Measurements from ENCODE around the gene NDST4.

The NDST4 gene

GRCh38 chr4:114791976-114792375 is 321.4 kb downstream of the NDST4 start:
- peak; percentile 25 for DNase-seq (ENCODE audit: low read depth, low spot score)

DNA sequence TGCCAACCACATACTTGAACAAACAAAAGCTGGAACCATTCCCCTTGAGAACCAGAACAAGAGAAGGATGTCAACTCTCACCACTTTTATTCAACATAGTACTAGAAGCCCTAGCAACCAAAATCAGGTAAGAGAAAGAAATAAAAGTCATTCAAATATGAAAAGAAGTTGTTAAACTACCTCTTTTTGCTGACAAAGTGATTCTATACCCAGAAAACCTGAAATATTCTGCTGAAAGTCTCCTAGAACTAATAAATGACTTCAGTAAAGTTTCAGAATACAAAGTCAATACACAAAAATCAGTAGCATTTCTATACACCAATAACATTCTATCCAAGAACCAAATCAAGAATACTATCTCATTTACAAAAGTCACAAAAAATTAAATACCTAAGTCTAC is 327.9 kb downstream of the NDST4 start:
- no peak for DNase-seq (ENCODE audit: low read depth, low spot score)

- peak; percentile 3 for DNase-seq (ENCODE audit: low read depth, low spot score)
These were observed 330.2 kb downstream of the NDST4 start for GRCh38 chr4:114783215-114783595.

DNA sequence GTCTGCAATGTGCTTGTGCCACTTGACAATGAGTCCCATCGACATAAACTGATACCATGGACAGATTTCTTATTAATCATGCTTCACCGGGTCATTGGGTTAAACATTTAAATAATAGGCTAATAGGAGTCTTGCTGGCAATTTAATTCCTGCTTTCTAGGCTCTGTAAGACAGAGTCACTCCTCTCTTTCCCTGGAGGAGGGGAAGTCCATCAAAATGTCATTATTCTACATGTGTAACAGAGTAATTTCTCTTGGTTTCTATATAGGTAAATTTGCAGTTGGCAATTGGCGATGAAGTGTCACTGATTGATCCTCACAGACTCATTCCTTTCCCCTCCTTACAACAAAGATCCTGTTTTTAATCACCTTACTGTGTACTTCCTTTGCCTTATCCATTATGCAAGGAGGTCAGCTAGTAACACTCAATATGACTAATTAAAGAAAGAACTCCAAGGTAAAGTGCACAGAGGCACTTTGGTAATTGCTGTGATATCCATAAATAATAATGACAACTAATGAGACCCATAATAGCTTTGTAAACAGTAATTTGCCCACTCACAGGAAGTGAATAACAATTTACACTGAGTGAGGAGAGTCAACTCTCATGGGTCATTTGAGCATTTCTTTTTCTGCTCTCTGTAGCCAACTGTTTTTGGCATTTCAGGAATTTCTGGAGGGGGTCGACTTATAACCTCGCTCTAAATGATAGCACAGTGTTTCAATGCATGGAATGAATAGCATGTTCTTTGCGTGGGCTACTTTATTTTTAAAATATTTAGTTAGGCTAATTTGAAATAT is 330.8 kb downstream of the NDST4 start:
- peak; percentile 43 for DNase-seq (ENCODE audit: low read depth, low spot score)

GRCh38 chr4:114780205-114780604 is 333.2 kb downstream of the NDST4 start:
- peak; percentile 79 for DNase-seq (ENCODE audit: low read depth, low spot score)
